Measurements from ENCODE around the gene PRKAG2.

GRCh38 chr7:151513133-151513532, 363.8 kb downstream of the PRKAG2 start:
- TF ChIP-seq CTCF (IDR thresholded peaks at IDR 0.05; ENCODE audit: low read depth, low read length, missing input control) (no peak), ZBTB33 (IDR thresholded peaks at IDR 0.05) (no peak), REST (IDR thresholded peaks at IDR 0.05) (no peak), GABPA (IDR thresholded peaks at IDR 0.05 in 1 of 2, conservative IDR thresholded peaks at IDR 0.05 in 1 of 2) (no peak), FOXA2 (IDR thresholded peaks at IDR 0.05) (no peak), ATF3 (IDR thresholded peaks at IDR 0.05) (no peak), YY1 (IDR thresholded peaks at IDR 0.05) (no peak), HNF4A (conservative IDR thresholded peaks at IDR 0.05) (no peak), RXRA (IDR thresholded peaks at IDR 0.05) (no peak), NR2F2 (IDR thresholded peaks at IDR 0.05) (no peak), SP1 (IDR thresholded peaks at IDR 0.05) (no peak), MAX (IDR thresholded peaks at IDR 0.05) (no peak), TAF1 (conservative IDR thresholded peaks at IDR 0.05) (no peak)
